Right lobe of liver (tissue), 6 donors: Measurements from ENCODE around the gene ITGA2. TPM values are rescaled to one million over a fixed set of nuclear protein-coding genes. Genes with fewer than 3 reads are reported as not detected.

Source experiments
- ATAC-seq, 4 donors: fragments of 200-7000 bp; cut with Tn5 transposase; one replicate each; pipeline ENCODE4 v1.9.1; 2020; ENCODE audit warnings: mild to moderate bottlenecking in 4 of 4, moderate library complexity in 4 of 4
- DNase-seq, 3 donors: peaks; one replicate each; pipeline ENCODE4 v3.0.0-alpha.2; 2020
- H3K27ac ChIP-seq, 3 donors: fragments of 200-600 bp; one replicate each; pipeline ENCODE4 v1.8.0; 2022
- H3K27me3 ChIP-seq, 2 donors: fragments of 200-600 bp; one replicate each; pipeline ENCODE4 v1.8.0; 2022
- H3K36me3 ChIP-seq, 4 donors: fragments of 200-600 bp; sonication (generic) in 1 of 4; one replicate each; pipeline versions ENCODE4 v1.5.1 to v1.8.0; 2017 to 2022; ENCODE audit warnings: control low read depth in 1 of 4
- H3K4me1 ChIP-seq, 4 donors: fragments of 200-600 bp; sonication (generic) in 1 of 4; one replicate each; pipeline versions ENCODE4 v1.5.1 to v1.8.0; 2017 to 2022; ENCODE audit warnings: control low read depth in 1 of 4
- H3K4me3 ChIP-seq, 3 donors: fragments of 200-600 bp; one replicate each; pipeline ENCODE4 v1.8.0; 2022
- H3K9me3 ChIP-seq, 4 donors: fragments of 200-600 bp; sonication (generic) in 1 of 4; one replicate each; pipeline versions ENCODE4 v1.5.1 to v1.8.0; 2017 to 2022; ENCODE audit warnings: control low read depth in 1 of 4
- CTCF ChIP-seq, 4 donors: fragments of 200-600 bp in 3 of 4; fragments of 450-650 bp in 1 of 4; IDR thresholded peaks; one replicate each; pipeline versions ENCODE4 v1.5.1 to v1.8.0; 2016 to 2022; ENCODE audit warnings: antibody characterized with exemption in 4 of 4, mild to moderate bottlenecking in 2 of 4
- POLR2A ChIP-seq: fragments of 450-650 bp; IDR thresholded peaks from one replicate; pipeline ENCODE4 v1.6.1; 2017; ENCODE audit warnings: antibody characterized with exemption, mild to moderate bottlenecking
- WGBS: methylation state at CpG from one replicate; pipeline ENCODE4 v1.1.6; 2018; ENCODE audit warnings: low coverage, low lambda C conversion rate; ENCODE audit not compliant: insufficient coverage; ENCODE audit errors: missing lambda C conversion rate; 5-methylcytosine and 5-hydroxymethylcytosine counted together
- intact Hi-C, 2 donors: fragments of 100-400 bp; cut with DNase I; formaldehyde crosslinking; loops; one replicate each; pipeline versions ENCODE4 v1.11.2 to v1.14.1; 2022
- total RNA-seq, 6 experiments: library from RNA; depleted of rRNA in 2 of 6; stranded (reverse); fragments of >200 nt in 2 of 6; fragmentation: NEBNext Ultra II Directional in 3 of 6; extraction: Animal tissue kit (Norgen Biotek cat#: 25700) in 3 of 6; gene quantifications; one replicate each; pipeline versions ENCODE4 v1.1.0 to v1.2.4, GENCODE V29; 2016 to 2023
- donor health status: DM: no; HTN: yes; CAD: no.
- donor health status: DM: no; HTN: no; CAD: no.
- donor health status: DM: no; HTN: no; CAD: no.
- donor health status: DM: no; HTN: yes; CAD: no.
- donor health status: DM: no; HTN: yes; CAD: no.

ITGA2 gene
- total RNA-seq, 6 experiments from 2014 or later = 0.11 to 1.6 (median 0.40) TPM

GRCh38 chr5:53034832-53035231 lies 45.7 kb downstream of the ITGA2 start:
- no peaks in the 10 kb centered on the region for H3K36me3 ChIP-seq
- no peak overlapping the region for H3K4me3 ChIP-seq
- no peaks in the 10 kb centered on the region for H3K9me3 ChIP-seq
- TF ChIP-seq POLR2A (no peak), CTCF (IDR thresholded peaks at IDR 0.05) (no peak)
- DNase-seq = no peak
- H3K4me1 ChIP-seq = no peaks in the 10 kb centered on the region
- no peak overlapping the region for H3K27ac ChIP-seq
- no peak for ATAC-seq
- no peaks in the 10 kb centered on the region for H3K27me3 ChIP-seq
- intact Hi-C loops = no loop called here

GRCh38 chr5:53035868-53036381 lies 46.8 kb downstream of the ITGA2 start:
- no peaks in the 10 kb centered on the region for H3K36me3 ChIP-seq
- ATAC-seq = no peak
- WGBS = 41% methylated on average over 2 of the region's 2 CpGs
- DNase-seq = no peak
- H3K4me1 ChIP-seq = no peaks in the 10 kb centered on the region
- no peaks in the 10 kb centered on the region for H3K9me3 ChIP-seq
- no peak overlapping the region for H3K4me3 ChIP-seq
- H3K27me3 ChIP-seq = no peaks in the 10 kb centered on the region
- intact Hi-C loops = no loop called here
- H3K27ac ChIP-seq = no peak overlapping the region
- TF ChIP-seq CTCF (IDR thresholded peaks at IDR 0.05) (peak in 3 of 4 donors; percentile 27 to 42 (median 29)), POLR2A (no peak)

GRCh38 chr5:53037141-53037859 lies 48.1 kb downstream of the ITGA2 start:
- intact Hi-C loops = no loop called here
- Histone ChIP-seq H3K4me1 (no peaks in the 10 kb centered on the region), H3K36me3 (no peaks in the 10 kb centered on the region), H3K27ac (no peak overlapping the region), H3K27me3 (no peaks in the 10 kb centered on the region), H3K9me3 (no peaks in the 10 kb centered on the region), H3K4me3 (no peak overlapping the region)
- DNase-seq (no peak), ATAC-seq (peak in 1 of 4 donors; percentile 47)
- WGBS = 60% methylated on average over 3 of the region's 3 CpGs
- TF ChIP-seq POLR2A = no peak
- TF ChIP-seq CTCF (IDR thresholded peaks at IDR 0.05) = no peak

- DNase-seq = no peak
- no peaks in the 10 kb centered on the region for H3K36me3 ChIP-seq
- no peaks in the 10 kb centered on the region for H3K27me3 ChIP-seq
- no peak overlapping the region for H3K4me3 ChIP-seq
- H3K4me1 ChIP-seq = no peaks in the 10 kb centered on the region
- no peak for TF ChIP-seq POLR2A
- no peak for TF ChIP-seq CTCF (IDR thresholded peaks at IDR 0.05)
- intact Hi-C loops = no loop called here
- ATAC-seq = no peak
- no peaks in the 10 kb centered on the region for H3K9me3 ChIP-seq
- 59% methylated on average over 4 of the region's 5 CpGs for WGBS
- no peak overlapping the region for H3K27ac ChIP-seq
Measured at GRCh38 chr5:53038196-53038847, 49.2 kb downstream of the ITGA2 start.
